GM18868 (cell line): ENCODE results near the gene C15orf39.

Experiments
- ATAC-seq: cut with Tn5 transposase; IDR thresholded peaks from one replicate; pipeline ENCODE4 v1.9.1; 2021; ENCODE audit warnings: mild to moderate bottlenecking, moderate library complexity; ENCODE audit not compliant: unreplicated experiment

Gene C15orf39

DNA sequence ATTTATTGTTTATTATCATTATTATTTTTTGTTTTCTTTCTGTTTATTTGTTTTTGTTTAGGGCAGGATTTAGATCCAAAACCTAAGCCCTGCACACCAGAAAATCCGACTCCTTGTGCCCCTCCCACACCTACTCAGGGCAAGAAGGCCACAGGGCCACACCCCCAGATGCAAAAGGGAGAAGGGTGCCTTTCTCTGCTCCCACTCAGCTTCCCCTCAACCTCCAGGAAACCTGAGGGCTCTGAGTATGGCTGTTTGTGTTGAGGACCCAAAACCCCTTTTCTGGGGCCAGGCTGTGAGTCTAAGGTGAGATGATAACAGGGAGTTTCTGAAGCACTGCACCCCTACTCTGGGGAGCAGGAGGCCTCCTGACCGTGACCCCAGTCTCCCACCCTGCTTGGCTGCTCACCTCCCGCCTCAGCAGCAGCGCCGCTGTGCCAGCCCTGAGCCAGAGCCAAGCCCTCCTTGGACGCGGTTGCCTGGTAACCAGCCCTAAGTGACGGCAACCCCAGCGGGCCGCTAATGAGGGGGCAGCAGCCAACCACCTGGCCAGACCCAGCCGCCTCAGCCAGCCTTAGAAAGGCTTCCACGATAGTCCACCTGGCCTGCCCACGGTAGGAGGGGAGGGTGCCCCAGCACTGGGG is 6.4 kb upstream of the C15orf39 start:
- ATAC-seq = no peak

DNA sequence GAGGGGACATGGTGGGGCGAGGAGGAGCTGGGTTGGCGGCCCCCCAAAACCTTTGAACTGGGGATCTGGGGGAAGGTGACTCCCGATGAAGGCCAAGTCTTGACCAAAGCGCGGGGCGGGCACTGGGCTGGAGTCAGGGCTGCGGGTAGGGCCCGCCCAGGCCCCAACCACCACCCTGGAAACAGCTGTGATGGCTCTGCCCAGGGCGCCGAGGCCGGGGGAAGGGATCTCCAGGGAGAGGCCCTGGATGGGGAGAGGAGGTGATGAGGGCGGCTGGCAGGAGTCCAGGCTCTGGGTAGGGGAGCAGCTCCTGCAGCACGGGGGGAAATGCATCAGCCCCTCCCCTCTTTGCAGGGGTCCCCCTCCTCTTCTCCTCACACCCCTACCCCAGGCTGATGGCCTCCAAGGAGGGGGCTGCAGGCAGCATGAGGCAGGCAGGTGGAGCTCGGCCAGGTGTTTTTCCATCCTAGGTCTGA is 5.9 kb upstream of the C15orf39 start:
- no peak for ATAC-seq

GRCh38 chr15:75197062-75197630 is 4.5 kb upstream of the C15orf39 start:
- ATAC-seq = no peak

DNA sequence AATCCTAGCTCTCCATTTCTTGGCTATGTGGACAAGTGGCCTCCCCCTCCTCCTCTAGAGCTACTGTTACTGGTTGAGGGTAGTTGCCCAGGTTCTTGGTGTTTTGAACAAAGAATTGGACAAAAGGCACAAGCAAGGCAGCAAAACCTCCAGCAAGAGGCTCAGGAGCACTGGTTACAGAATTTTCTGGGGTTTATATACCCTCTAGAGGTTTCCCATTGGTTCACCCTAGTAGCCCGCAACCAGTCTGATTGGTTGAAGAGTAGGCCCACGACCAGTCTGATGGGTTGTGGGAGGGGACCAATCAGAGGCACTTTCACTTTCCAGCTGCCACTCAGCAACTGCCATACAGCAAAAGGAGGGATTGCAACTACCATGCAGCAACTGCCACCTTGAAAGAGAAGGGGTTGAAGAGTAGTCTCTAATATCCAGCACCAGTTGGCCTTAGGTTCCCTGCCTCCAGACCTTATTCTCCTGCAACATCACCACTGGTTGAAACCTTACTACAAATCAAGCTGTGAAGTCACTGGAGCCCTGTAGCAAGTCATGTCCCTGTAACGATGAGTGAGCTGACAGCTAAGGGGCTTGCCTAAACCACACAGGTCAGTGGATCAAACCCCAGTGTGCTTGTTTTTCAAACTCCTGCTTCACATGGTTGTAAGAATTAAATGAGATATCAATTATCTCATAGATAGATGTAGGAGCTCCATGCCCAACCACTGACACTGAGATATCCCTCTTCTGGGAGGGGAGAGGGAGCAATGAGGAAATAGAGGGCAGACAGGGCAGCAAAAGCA is 2.9 kb upstream of the C15orf39 start:
- peak; percentile 34 for ATAC-seq

DNA sequence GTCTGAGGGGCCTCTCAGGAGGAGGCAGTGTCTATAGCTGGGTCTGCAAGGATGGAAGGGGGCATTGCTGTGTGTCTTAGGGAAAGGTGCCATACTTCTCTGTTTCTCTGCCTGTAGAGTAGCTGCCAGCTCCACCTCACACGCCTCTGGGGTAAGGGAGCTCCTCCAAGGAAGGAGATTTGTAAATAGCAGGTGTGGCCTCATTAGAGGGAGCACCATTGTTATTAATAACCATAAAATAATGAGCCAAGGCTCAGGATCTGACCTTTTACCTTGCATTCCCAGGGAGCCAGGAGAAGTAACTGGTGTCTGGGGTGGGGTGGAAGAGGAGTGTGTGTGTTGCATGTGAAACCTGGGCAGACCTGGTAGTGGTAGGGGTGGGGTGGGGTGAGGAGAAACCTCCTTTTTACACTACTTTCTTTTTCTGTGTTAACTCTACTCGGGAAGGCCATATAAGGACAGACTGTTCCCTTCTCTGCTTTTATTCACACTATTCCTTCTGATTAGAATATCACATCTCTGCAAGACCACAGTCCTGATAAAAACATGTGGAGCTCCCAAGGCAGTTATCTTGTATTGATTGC is 2.2 kb upstream of the C15orf39 start:
- ATAC-seq = no peak

DNA sequence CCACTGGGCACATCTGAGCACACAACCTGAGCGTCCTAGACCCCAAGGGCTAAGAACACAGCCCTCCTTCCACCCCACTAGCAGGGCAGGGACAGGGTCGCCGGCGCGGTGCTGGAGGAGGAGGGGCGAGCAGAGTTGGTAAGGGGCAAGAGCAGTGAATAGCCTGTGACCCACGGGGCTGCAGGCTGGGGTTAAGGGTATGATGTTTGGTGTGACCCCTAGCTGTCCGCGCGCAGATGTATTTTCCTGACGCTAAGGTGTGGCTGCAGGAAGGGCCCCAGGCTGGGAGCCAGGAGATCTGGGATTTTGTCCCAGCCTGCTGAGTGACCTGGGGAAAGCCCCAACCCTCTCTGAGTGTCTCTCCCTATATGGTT is 1.3 kb upstream of the C15orf39 start:
- no peak for ATAC-seq

DNA sequence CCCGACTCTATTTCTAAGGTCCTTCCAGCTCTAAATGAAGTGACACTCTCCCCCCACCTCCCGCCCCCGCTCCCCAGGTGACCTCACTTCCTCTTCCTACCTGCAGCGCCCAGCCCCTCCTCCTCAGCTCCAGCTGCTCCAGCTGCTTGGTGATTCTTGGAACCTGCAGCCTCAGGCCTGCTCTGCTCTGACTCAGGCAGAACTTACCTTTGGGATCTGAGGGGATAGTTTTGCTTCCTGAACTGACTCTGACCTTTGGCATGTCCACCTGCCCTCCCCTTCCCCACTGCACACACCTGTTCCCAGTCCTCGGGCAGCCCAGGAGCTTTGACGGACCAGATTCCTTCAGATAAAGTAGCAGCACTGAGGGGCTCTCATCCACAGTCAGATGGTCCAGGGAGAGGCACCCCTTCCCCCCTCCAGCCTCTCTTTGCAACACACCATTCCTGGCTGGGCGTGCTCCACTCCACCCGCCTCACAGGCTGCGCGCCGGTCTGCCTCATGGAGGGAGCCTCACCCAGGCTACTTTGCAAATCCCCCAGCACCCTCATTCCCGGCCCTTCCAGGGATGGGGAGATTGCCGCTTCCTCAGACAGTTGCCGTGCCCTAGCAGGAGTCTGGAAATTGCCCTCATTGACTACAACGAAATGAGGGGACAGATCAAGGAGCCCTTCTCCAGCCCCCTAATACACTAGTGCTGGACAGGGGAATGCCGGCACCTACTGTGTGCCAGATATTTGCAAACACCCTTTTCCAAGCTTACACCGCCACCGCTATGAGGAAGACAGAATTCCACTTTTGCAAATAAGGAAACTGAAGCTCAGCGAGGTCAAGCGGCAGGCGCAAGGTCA is 692 bp upstream of the C15orf39 start:
- ATAC-seq = no peak

DNA sequence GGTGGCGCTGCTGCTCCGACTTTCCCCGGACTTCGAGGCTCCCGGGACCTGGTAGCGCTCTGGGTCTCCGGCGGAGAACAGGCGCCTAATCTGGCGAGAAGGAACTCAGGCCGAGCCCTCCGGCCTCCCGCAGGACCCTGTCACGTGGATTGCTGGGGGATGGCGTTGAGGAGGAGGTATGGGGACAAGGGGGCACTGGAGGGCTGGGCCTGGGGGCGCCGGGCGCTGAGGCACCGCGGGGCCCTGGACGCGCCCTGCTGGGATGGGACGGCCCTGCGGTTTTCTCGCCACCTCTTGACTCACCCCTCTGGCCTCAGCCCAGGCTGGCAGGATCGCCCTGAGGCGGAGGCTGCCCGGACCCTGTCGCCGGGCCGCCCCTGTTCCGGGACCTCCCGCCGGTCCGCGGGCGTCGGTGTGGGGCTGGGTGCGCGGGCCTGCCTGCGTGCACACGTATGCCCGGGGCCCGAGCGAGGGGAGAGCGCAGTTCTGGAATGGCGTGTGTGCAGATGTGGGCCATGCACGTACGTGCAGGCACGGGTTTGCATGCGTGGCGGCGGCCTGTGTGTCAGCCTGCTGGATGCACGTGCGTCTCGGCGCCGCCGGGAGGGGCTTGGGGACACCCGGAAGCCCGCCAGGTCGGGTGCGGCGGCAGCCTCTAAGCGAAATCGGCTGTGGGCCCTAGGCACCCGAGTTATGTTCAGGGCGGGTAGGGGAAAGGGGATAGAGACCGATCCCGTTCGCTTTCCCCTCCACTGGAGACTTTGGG is 752 bp downstream of the C15orf39 start:
- ATAC-seq = no peak

DNA sequence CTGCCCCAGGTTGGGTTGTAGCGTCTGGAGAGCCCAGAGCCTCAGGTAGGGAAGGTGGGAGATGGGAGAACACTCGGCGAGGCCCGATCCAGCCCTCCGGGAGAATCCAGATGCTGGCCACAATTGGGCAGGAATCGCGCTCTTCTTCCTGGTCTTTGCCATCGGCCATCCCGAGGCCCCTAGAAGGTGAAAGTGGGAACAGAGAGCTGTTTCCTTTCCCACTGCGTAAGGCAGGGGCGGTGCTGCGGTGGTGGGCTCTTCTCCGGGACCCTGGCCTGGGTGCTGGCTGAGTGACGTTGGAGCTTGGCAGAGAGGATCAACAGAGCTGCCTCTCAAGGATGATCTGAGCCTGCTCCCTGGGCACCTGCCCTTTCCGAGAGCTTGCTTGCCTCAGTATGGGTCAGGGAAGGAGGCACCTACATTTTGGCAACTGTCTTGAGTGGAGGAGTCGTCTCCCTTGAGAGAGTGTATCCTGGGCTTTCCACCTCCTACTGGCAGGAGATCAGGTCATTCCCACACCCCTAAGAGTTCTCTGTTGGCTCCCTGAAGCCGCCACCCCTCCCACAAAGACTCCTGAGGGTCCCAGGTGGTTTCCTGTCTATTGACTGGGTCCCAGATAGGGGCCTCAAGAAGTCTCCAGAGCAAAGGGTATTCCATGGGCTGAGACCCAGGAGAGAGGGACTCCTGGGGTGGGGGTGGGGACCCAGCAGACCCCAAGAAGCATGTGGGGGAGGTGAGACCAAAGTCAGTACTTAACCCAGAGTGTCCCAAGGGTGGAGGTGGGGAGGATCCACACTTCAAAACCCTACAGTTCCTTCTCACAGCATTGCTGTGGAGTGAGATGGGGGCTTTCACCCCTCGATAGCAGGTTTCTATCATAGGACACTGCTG is 1.6 kb downstream of the C15orf39 start:
- ATAC-seq = no peak

DNA sequence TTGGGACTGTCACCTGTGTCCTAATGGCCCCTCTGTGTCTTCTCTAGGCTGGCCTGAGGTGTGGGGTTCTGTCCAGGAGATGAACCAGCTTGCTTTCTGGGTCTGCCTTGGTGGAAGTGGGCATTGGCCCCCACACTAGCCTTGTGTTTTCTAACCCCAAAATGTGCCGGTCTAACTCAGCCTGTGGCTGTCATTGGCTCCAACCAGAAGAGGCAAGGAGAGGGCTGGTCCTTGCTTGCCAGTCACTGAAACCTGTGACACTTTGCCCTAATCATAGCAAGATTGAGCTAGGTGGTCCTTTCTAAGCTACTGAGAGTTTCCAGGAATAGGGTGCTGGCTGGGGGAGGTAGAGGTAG is 2.2 kb downstream of the C15orf39 start:
- ATAC-seq = no peak

- ATAC-seq = peak; percentile 33
Measured at GRCh38 chr15:75204340-75205063, 2.8 kb downstream of the C15orf39 start.

- ATAC-seq = no peak
Measured at GRCh38 chr15:75205064-75205395, 3.3 kb downstream of the C15orf39 start.

- ATAC-seq = no peak
Measured at GRCh38 chr15:75206006-75206405, 4.3 kb downstream of the C15orf39 start.

GRCh38 chr15:75206803-75207617 is 5.3 kb downstream of the C15orf39 start:
- no peak for ATAC-seq

GRCh38 chr15:75207618-75208500 is 6.2 kb downstream of the C15orf39 start:
- no peak for ATAC-seq

DNA sequence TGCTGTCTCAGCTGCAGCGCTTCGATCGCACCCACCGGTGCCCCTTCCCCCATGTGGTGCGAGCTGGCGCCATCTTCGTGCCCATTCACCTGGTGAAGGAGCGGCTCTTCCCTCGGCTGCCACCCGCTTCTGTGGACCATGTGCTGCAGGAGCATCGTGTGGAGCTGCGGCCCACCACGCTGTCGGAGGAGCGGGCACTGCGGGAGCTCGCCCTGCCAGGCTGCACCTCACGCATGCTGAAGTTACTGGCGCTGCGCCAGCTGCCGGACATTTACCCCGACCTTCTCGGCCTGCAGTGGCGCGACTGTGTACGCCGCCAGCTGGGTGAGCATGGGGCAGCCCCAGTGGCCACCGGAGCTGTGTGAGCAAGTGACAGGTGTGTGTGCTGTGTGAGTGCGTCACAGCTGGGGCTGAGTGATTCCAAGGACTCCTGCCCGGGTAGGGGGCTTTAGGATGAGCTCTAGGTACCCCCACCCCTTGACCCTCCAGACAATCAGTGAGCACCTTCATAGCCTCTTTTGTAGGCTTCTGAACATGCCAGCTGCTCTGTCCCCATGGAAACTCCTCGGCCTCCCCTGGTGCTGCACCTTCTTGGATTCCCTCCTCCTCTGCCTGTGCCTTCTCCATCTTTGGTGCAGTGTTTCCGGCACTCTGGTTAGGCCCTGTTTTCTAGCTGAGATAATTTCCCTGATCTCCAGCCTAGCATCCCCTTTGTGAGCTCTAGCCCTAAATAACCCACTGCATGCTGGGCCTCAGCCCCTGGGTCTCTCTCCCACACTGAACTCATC is 7.0 kb downstream of the C15orf39 start:
- ATAC-seq = no peak
